ENCODE measurements around the gene C11orf91. TPM values are rescaled to one million over a fixed set of nuclear protein-coding genes. Genes with fewer than 3 reads are reported as not detected.

The C11orf91 gene
- total and polyA plus RNA-seq, 2 of the 4 experiments (the other 2 are of a cell fraction), result 0.10 TPM; not detected in 1

DNA sequence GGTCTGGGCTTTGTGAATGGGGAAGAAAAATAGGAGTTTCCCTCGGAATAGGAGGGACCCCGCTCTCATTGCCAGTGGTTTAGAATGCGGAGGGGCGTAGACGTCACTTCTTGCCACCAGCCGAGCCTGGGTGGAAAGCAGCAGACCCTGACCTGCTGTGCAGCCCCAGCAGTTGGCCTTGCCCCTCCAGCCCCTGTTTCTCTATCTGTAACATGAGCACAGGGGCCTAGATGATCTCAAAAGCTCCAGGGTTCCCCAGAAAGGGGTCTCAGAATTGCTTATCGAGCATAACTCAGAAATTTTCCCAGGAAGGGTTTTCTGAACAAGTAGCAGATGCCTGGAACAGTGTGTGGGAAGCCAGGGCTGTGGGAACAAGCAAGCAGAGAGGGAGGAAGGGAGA is 43.9 kb downstream of the C11orf91 start:
- ATAC-seq (ENCODE audit: low read depth) (no peak), DNase-seq (no peak)
- Histone ChIP-seq H4K91ac (ENCODE audit: insufficient read depth, low read depth, low read length) (no peak overlapping the region), H4K8ac (ENCODE audit: low read depth in 2 of 2, low read length in 2 of 2) (no peak overlapping the region), H3K79me1 (ENCODE audit: low read depth in 1 of 2, low read length in 2 of 2) (no peaks in the 10 kb centered on the region), H2BK120ac (ENCODE audit: low read depth, low read length) (no peak overlapping the region), H2BK20ac (ENCODE audit: low read depth, low read length) (no peak overlapping the region), H3K56ac (ENCODE audit: extremely low read depth, insufficient read depth, low read length) (no peak overlapping the region), H3K4me1 (ENCODE audit: control insufficient read depth, insufficient read depth, low read length) (peaks cover 3% of the 10 kb centered on the region), H2AK5ac (ENCODE audit: low read depth, low read length) (no peak overlapping the region), H3K36me3 (ENCODE audit: control insufficient read depth, insufficient read depth, low read length) (no peaks in the 10 kb centered on the region), H3K27me3 (ENCODE audit: control insufficient read depth, insufficient read depth, low read length) (no peaks in the 10 kb centered on the region), H3K9me3 (ENCODE audit: control insufficient read depth, insufficient read depth, low read length) (no peaks in the 10 kb centered on the region), H3K9me1 (ENCODE audit: insufficient read depth, low read length) (peaks cover 2% of the 10 kb centered on the region; the same call in 1 of the 2 replicates), H3K14ac (replicated peaks; ENCODE audit: low read depth, low read length) (no peak overlapping the region), H3K4me2 (ENCODE audit: low read depth, low read length) (no peak overlapping the region), H2AFZ (replicated peaks; ENCODE audit: low read length, poor library complexity) (no peak overlapping the region), H3K23ac (ENCODE audit: low read depth, low read length) (no peak overlapping the region), H3K9ac (ENCODE audit: low read depth, low read length) (no peak overlapping the region), H3K4ac (ENCODE audit: low read depth, low read length) (no peak overlapping the region), H2AK9ac (replicated peaks; ENCODE audit: low read depth, low read length, poor library complexity) (no peak overlapping the region), H2BK15ac (ENCODE audit: low read depth, low read length) (no peak overlapping the region), H2BK5ac (ENCODE audit: low read depth, low read length, poor library complexity, severe bottlenecking) (no peak overlapping the region), H3K18ac (ENCODE audit: low read depth, low read length) (no peak overlapping the region), H3K4me3 (ENCODE audit: insufficient read depth, low read depth, low read length) (no peak overlapping the region), H4K5ac (ENCODE audit: low read depth, low read length) (no peak overlapping the region), H3K27ac (ENCODE audit: insufficient read depth, low read length) (no peak overlapping the region), H4K20me1 (ENCODE audit: insufficient read depth, low read length) (no peaks in the 10 kb centered on the region)
- POLR2A ChIA-PET (ENCODE audit: unreplicated experiment), result no interaction called here
- CTCF ChIA-PET, result no interaction called here
- 93% methylated on average over 3 of the region's 7 CpGs; no CpG with 5 or more reads in 1 of the 2 experiments for WGBS, 2 experiments (ENCODE audit: extremely low coverage in 2 of 2, insufficient read length in 1 of 2)
- TF ChIP-seq MAZ (IDR thresholded peaks at IDR 0.05; ENCODE audit: borderline replicate concordance, low read depth, low read length) (no peak), FOS (IDR thresholded peaks at IDR 0.05; ENCODE audit: low read depth, low read length) (no peak), RFX5 (IDR thresholded peaks at IDR 0.05; ENCODE audit: low read depth, low read length) (no peak), NFE2L2 (IDR thresholded peaks at IDR 0.05; ENCODE audit: low read depth, low read length) (no peak), CHD1 (IDR thresholded peaks at IDR 0.05; ENCODE audit: low read depth, low read length) (no peak), POLR2A (IDR thresholded peaks at IDR 0.05; ENCODE audit: low read depth, low read length) (no peak), BHLHE40 (IDR thresholded peaks at IDR 0.05; ENCODE audit: low read depth, low read length) (no peak), SMC3 (IDR thresholded peaks at IDR 0.05; ENCODE audit: low read depth, low read length) (no peak), MAFK (IDR thresholded peaks at IDR 0.05; ENCODE audit: low read depth, low read length) (no peak), RCOR1 (IDR thresholded peaks at IDR 0.05; ENCODE audit: insufficient replicate concordance, low read length) (no peak), RAD21 (IDR thresholded peaks at IDR 0.05; ENCODE audit: low read length) (no peak), CEBPB (IDR thresholded peaks at IDR 0.05; ENCODE audit: low read depth, low read length) (no peak), MXI1 (IDR thresholded peaks at IDR 0.05; ENCODE audit: borderline replicate concordance, low read depth, low read length) (no peak)
- TF ChIP-seq, protein P1, sequence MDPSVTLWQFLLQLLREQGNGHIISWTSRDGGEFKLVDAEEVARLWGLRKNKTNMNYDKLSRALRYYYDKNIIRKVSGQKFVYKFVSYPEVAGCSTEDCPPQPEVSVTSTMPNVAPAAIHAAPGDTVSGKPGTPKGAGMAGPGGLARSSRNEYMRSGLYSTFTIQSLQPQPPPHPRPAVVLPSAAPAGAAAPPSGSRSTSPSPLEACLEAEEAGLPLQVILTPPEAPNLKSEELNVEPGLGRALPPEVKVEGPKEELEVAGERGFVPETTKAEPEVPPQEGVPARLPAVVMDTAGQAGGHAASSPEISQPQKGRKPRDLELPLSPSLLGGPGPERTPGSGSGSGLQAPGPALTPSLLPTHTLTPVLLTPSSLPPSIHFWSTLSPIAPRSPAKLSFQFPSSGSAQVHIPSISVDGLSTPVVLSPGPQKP (IDR thresholded peaks at IDR 0.05; ENCODE audit: borderline replicate concordance, low read depth, low read length), result no peak
- TF ChIP-seq, protein P2, sequence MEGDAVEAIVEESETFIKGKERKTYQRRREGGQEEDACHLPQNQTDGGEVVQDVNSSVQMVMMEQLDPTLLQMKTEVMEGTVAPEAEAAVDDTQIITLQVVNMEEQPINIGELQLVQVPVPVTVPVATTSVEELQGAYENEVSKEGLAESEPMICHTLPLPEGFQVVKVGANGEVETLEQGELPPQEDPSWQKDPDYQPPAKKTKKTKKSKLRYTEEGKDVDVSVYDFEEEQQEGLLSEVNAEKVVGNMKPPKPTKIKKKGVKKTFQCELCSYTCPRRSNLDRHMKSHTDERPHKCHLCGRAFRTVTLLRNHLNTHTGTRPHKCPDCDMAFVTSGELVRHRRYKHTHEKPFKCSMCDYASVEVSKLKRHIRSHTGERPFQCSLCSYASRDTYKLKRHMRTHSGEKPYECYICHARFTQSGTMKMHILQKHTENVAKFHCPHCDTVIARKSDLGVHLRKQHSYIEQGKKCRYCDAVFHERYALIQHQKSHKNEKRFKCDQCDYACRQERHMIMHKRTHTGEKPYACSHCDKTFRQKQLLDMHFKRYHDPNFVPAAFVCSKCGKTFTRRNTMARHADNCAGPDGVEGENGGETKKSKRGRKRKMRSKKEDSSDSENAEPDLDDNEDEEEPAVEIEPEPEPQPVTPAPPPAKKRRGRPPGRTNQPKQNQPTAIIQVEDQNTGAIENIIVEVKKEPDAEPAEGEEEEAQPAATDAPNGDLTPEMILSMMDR (conservative IDR thresholded peaks at IDR 0.05; ENCODE audit: low read depth, low read length), result no peak
- TF ChIP-seq, protein P3, sequence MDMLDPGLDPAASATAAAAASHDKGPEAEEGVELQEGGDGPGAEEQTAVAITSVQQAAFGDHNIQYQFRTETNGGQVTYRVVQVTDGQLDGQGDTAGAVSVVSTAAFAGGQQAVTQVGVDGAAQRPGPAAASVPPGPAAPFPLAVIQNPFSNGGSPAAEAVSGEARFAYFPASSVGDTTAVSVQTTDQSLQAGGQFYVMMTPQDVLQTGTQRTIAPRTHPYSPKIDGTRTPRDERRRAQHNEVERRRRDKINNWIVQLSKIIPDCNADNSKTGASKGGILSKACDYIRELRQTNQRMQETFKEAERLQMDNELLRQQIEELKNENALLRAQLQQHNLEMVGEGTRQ (IDR thresholded peaks at IDR 0.05; ENCODE audit: low read depth, low read length), result no peak
- BruUV-seq (replicated peaks), result no TSS peak
- dilution Hi-C loops (cut with HindIII; ENCODE audit: low sequenced_read_pairs, unreplicated experiment), result no loop called here
- in situ Hi-C loops (cut with MboI; ENCODE audit: low sequenced_read_pairs), result no loop called here
- intact Hi-C loops (cut with micrococcal nuclease), result no loop called here

All from IMR-90 (cell line).